Measurements from ENCODE around the gene EIF5.

GRCh38 chr14:103366741-103367140 lies 32.7 kb downstream of the EIF5 start:
- TF ChIP-seq CTCF (IDR thresholded peaks at IDR 0.05) = no peak
- no peak for TF ChIP-seq POLR2A (IDR thresholded peaks at IDR 0.05)
